Measurements from ENCODE around the gene DYNAP. TPM values are rescaled to one million over a fixed set of nuclear protein-coding genes. Genes with fewer than 3 reads are reported as not detected.

DYNAP gene
- total and polyA plus RNA-seq, 10 of the 15 experiments (the other 5 are each of a cell fraction or from before 2014, with no cell fraction given) = not detected

DNA sequence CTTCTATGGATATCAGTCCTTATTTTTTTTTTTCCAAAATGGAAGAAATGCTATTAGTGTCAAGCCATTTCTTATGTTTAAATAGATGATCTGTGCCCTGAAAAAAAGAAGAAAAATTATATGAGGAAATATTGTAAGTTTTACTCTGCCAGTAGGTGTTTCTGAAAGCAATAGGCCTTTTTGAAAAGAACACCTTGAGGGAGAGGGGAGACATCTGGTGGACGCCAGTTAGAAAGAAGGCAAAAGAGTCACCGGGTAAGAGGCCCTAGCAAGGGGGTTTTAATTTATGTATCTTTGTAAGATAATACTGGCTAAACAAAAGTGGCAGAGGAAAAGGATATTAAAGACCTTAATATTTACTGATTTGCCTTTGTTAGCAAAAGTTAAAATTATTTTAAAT lies 56.1 kb downstream of the DYNAP start (continued):
- TF ChIP-seq, protein P1, sequence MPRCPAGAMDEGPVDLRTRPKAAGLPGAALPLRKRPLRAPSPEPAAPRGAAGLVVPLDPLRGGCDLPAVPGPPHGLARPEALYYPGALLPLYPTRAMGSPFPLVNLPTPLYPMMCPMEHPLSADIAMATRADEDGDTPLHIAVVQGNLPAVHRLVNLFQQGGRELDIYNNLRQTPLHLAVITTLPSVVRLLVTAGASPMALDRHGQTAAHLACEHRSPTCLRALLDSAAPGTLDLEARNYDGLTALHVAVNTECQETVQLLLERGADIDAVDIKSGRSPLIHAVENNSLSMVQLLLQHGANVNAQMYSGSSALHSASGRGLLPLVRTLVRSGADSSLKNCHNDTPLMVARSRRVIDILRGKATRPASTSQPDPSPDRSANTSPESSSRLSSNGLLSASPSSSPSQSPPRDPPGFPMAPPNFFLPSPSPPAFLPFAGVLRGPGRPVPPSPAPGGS (IDR thresholded peaks at IDR 0.05; ENCODE audit: borderline replicate concordance, insufficient read depth, low read depth, low read length, poor library complexity, severe bottlenecking) = no peak
- TF ChIP-seq CREB1 (IDR thresholded peaks at IDR 0.05; ENCODE audit: low read depth) (no peak), RAD21 (IDR thresholded peaks at IDR 0.05; ENCODE audit: insufficient read depth, low read depth, low read length) (peak; percentile 56), NFIC (IDR thresholded peaks at IDR 0.05; ENCODE audit: low read depth, low read length) (no peak)

Other genes starting within 250 kb of the DYNAP start
- gene STARD6, start 233.4 kb upstream of the DYNAP start, total RNA-seq (2014; rRNA removed) = 0.34 TPM in 1 of 2 replicates, not detected in the other
- gene STARD6, start 233.4 kb upstream of the DYNAP start, total RNA-seq (2014; rRNA removed; fragmentation: Illumina TruSeq; extraction: Trizol) = 0.18 and 0.28 TPM in 2 replicates
- 0.33 TPM in 1 of 2 replicates, not detected in the other for gene STARD6, start 233.4 kb upstream of the DYNAP start, total RNA-seq (2021)
- gene STARD6, start 233.4 kb upstream of the DYNAP start, polyA plus RNA-seq (2011; rRNA removed) = 0.10 TPM in 1 of 2 replicates, not detected in the other
- gene STARD6, start 233.4 kb upstream of the DYNAP start, polyA plus RNA-seq (2014; fragmentation: Illumina TruSeq; extraction: Trizol) = 0.84 TPM in 1 of 2 replicates, not detected in the other
- gene STARD6, start 233.4 kb upstream of the DYNAP start, polyA plus RNA-seq (2014; fragmentation: Nextera tagmentation; extraction: Ambion mirVana) = under 1 TPM; 0.35 to 0.45 TPM
- 0.30 TPM in 1 of 2 replicates, not detected in the other for gene STARD6, start 233.4 kb upstream of the DYNAP start, polyA plus RNA-seq (2014; rRNA removed)
- gene STARD6, start 233.4 kb upstream of the DYNAP start, polyA plus RNA-seq (2016; fragmentation: Nextera tagmentation; extraction: Ambion mirVana) = under 1 TPM in 1 of 2 experiments, not detected in 1; 0.84 TPM
- 2.5 TPM in 2 replicates for gene C18orf54, start 233.3 kb upstream of the DYNAP start, total RNA-seq (2014; rRNA removed)
- gene C18orf54, start 233.3 kb upstream of the DYNAP start, total RNA-seq (2014; rRNA removed; fragmentation: Illumina TruSeq; extraction: Trizol) = 2.5 and 2.6 TPM in 2 replicates
- gene C18orf54, start 233.3 kb upstream of the DYNAP start, total RNA-seq (2021) = 3.8 and 4.0 TPM in 2 replicates
- gene C18orf54, start 233.3 kb upstream of the DYNAP start, polyA plus RNA-seq (2011; rRNA removed) = 4.5 and 7.0 TPM in 2 replicates
- 3.1 and 4.1 TPM in 2 replicates for gene C18orf54, start 233.3 kb upstream of the DYNAP start, polyA plus RNA-seq (2014; fragmentation: Illumina TruSeq; extraction: Trizol)
- 1 to 10 TPM; 1.2 to 1.5 TPM for gene C18orf54, start 233.3 kb upstream of the DYNAP start, polyA plus RNA-seq (2014; fragmentation: Nextera tagmentation; extraction: Ambion mirVana)
- 1.2 and 2.0 TPM in 2 replicates for gene C18orf54, start 233.3 kb upstream of the DYNAP start, polyA plus RNA-seq (2014; rRNA removed)
- 1 to 10 TPM; 7.4 to 7.6 TPM for gene C18orf54, start 233.3 kb upstream of the DYNAP start, polyA plus RNA-seq (2016; fragmentation: Nextera tagmentation; extraction: Ambion mirVana)
- under 0.01 TPM in 1 of 2 replicates, not detected in the other for gene RAB27B, start 237.2 kb downstream of the DYNAP start, total RNA-seq (2014; rRNA removed)
- not detected in 2 replicates for gene RAB27B, start 237.2 kb downstream of the DYNAP start, total RNA-seq (2014; rRNA removed; fragmentation: Illumina TruSeq; extraction: Trizol)
- gene RAB27B, start 237.2 kb downstream of the DYNAP start, total RNA-seq (2021) = 0.03 TPM in 1 of 2 replicates, not detected in the other
- not detected in 2 replicates for gene RAB27B, start 237.2 kb downstream of the DYNAP start, polyA plus RNA-seq (2011; rRNA removed)
- not detected in 2 replicates for gene RAB27B, start 237.2 kb downstream of the DYNAP start, polyA plus RNA-seq (2014; fragmentation: Illumina TruSeq; extraction: Trizol)
- gene RAB27B, start 237.2 kb downstream of the DYNAP start, polyA plus RNA-seq (2014; fragmentation: Nextera tagmentation; extraction: Ambion mirVana) = not detected
- gene RAB27B, start 237.2 kb downstream of the DYNAP start, polyA plus RNA-seq (2014; rRNA removed) = not detected in 2 replicates
- not detected for gene RAB27B, start 237.2 kb downstream of the DYNAP start, polyA plus RNA-seq (2016; fragmentation: Nextera tagmentation; extraction: Ambion mirVana)